Gastrocnemius medialis (tissue), 4 donors: ENCODE measurements around the gene CHGA.

Source experiments
- POLR2A ChIP-seq, 2 donors: fragments of 450-650 bp; IDR thresholded peaks; one replicate each; pipeline ENCODE4 v1.6.1; 2017; ENCODE audit warnings: antibody characterized with exemption in 2 of 2, mild to moderate bottlenecking in 2 of 2, moderate library complexity in 2 of 2
- TF ChIP-seq, protein P1 (sequence below), 5 experiments: fragments of 450-650 bp in 3 of 5; fragments of 200-600 bp in 2 of 5; sonication (generic) in 2 of 5; IDR thresholded peaks in 4 of 5; conservative IDR thresholded peaks in 1 of 5; 1 replicate in 4 of 5; 2 replicates in 1 of 5; pipeline ENCODE4 v1.5.1; 2016 to 2019; ENCODE audit warnings: antibody characterized with exemption in 5 of 5, mild to moderate bottlenecking in 3 of 5, moderate library complexity in 3 of 5

GRCh38 chr14:92936085-92936484 lies 13.1 kb downstream of the CHGA start:
- TF ChIP-seq, protein P1, sequence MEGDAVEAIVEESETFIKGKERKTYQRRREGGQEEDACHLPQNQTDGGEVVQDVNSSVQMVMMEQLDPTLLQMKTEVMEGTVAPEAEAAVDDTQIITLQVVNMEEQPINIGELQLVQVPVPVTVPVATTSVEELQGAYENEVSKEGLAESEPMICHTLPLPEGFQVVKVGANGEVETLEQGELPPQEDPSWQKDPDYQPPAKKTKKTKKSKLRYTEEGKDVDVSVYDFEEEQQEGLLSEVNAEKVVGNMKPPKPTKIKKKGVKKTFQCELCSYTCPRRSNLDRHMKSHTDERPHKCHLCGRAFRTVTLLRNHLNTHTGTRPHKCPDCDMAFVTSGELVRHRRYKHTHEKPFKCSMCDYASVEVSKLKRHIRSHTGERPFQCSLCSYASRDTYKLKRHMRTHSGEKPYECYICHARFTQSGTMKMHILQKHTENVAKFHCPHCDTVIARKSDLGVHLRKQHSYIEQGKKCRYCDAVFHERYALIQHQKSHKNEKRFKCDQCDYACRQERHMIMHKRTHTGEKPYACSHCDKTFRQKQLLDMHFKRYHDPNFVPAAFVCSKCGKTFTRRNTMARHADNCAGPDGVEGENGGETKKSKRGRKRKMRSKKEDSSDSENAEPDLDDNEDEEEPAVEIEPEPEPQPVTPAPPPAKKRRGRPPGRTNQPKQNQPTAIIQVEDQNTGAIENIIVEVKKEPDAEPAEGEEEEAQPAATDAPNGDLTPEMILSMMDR (IDR thresholded peaks at IDR 0.05 in 4 of 5, conservative IDR thresholded peaks at IDR 0.05 in 1 of 5) = no peak
- no peak for TF ChIP-seq POLR2A (IDR thresholded peaks at IDR 0.05)
